ENCODE measurements around the gene FNDC11. TPM values are rescaled to one million over a fixed set of nuclear protein-coding genes. Genes with fewer than 3 reads are reported as not detected.

The FNDC11 gene
- total RNA-seq, 1 experiment from 2014 or later: not detected

GRCh38 chr20:63522091-63522868 lies 31.7 kb upstream of the FNDC11 start:
- intact Hi-C loops (cut with micrococcal nuclease; ENCODE audit: unreplicated experiment): loop anchor here (5.0 kb wide), 1 partner anchor 80 kb away; no protein-coding TSS in a partner anchor
- no TSS peak for BruUV-seq (replicated peaks)
- no peak for TF ChIP-seq CTCF (IDR thresholded peaks at IDR 0.05; ENCODE audit: unreplicated experiment)
- H3K4me3 Mint-ChIP-seq (ENCODE audit: low read depth, unreplicated experiment): peak overlapping the region; percentile 95
- peaks cover 93% of the 10 kb centered on the region for H3K36me3 Mint-ChIP-seq (ENCODE audit: insufficient read depth, unreplicated experiment)
- no peaks in the 10 kb centered on the region for H3K9me3 Mint-ChIP-seq (ENCODE audit: low read depth, unreplicated experiment)
- no peaks in the 10 kb centered on the region for H3K27me3 Mint-ChIP-seq (ENCODE audit: unreplicated experiment)
- H3K4me1 Mint-ChIP-seq (ENCODE audit: low read depth, unreplicated experiment): peaks cover 18% of the 10 kb centered on the region
- DNase-seq: no peak
- peak overlapping the region; percentile 89 for H3K27ac Mint-ChIP-seq (ENCODE audit: unreplicated experiment)
- CTCF ChIA-PET: interaction anchor here (1.0 kb wide), 1 partner anchor 14 kb away, joined by 3 read pairs; no protein-coding TSS in a partner anchor

GRCh38 chr20:63522981-63523611 lies 30.9 kb upstream of the FNDC11 start:
- Mint-ChIP-seq H3K4me1 (ENCODE audit: low read depth, unreplicated experiment) (peaks cover 18% of the 10 kb centered on the region), H3K4me3 (ENCODE audit: low read depth, unreplicated experiment) (peak overlapping the region; percentile 95), H3K36me3 (ENCODE audit: insufficient read depth, unreplicated experiment) (peaks cover 92% of the 10 kb centered on the region), H3K27ac (ENCODE audit: unreplicated experiment) (peak overlapping the region; percentile 89), H3K27me3 (ENCODE audit: unreplicated experiment) (no peaks in the 10 kb centered on the region), H3K9me3 (ENCODE audit: low read depth, unreplicated experiment) (no peaks in the 10 kb centered on the region)
- intact Hi-C loops (cut with micrococcal nuclease; ENCODE audit: unreplicated experiment): loop anchor here (5.0 kb wide), 1 partner anchor 81 kb away; no protein-coding TSS in a partner anchor
- TF ChIP-seq CTCF (IDR thresholded peaks at IDR 0.05; ENCODE audit: unreplicated experiment): no peak
- BruUV-seq (replicated peaks): TSS peak; percentile 1
- DNase-seq: no peak
- CTCF ChIA-PET: interaction anchor here (1.0 kb wide), 1 partner anchor 13 kb away, joined by 3 read pairs; no protein-coding TSS in a partner anchor

- no peak for DNase-seq
- Mint-ChIP-seq H3K36me3 (ENCODE audit: insufficient read depth, unreplicated experiment) (peaks cover 90% of the 10 kb centered on the region), H3K27me3 (ENCODE audit: unreplicated experiment) (no peaks in the 10 kb centered on the region), H3K27ac (ENCODE audit: unreplicated experiment) (peak overlapping the region; percentile 7), H3K9me3 (ENCODE audit: low read depth, unreplicated experiment) (no peaks in the 10 kb centered on the region), H3K4me3 (ENCODE audit: low read depth, unreplicated experiment) (no peak overlapping the region), H3K4me1 (ENCODE audit: low read depth, unreplicated experiment) (peaks cover 18% of the 10 kb centered on the region)
- intact Hi-C loops (cut with micrococcal nuclease; ENCODE audit: unreplicated experiment): no loop called here
- BruUV-seq (replicated peaks): no TSS peak
- CTCF ChIA-PET: interaction anchor here (0.7 kb wide), 1 partner anchor 56 kb away, joined by 3 read pairs; no protein-coding TSS in a partner anchor
- TF ChIP-seq CTCF (IDR thresholded peaks at IDR 0.05; ENCODE audit: unreplicated experiment): no peak
Measured at GRCh38 chr20:63525185-63525584, 28.8 kb upstream of the FNDC11 start.

GRCh38 chr20:63525971-63526370 lies 28.0 kb upstream of the FNDC11 start:
- Mint-ChIP-seq H3K36me3 (ENCODE audit: insufficient read depth, unreplicated experiment) (peaks cover 88% of the 10 kb centered on the region), H3K27ac (ENCODE audit: unreplicated experiment) (peak overlapping the region; percentile 7), H3K4me1 (ENCODE audit: low read depth, unreplicated experiment) (peaks cover 18% of the 10 kb centered on the region), H3K9me3 (ENCODE audit: low read depth, unreplicated experiment) (no peaks in the 10 kb centered on the region), H3K4me3 (ENCODE audit: low read depth, unreplicated experiment) (no peak overlapping the region), H3K27me3 (ENCODE audit: unreplicated experiment) (no peaks in the 10 kb centered on the region)
- intact Hi-C loops (cut with micrococcal nuclease; ENCODE audit: unreplicated experiment): no loop called here
- no peak for DNase-seq
- CTCF ChIA-PET: interaction anchor here (0.7 kb wide), 1 partner anchor 55 kb away, joined by 3 read pairs; no protein-coding TSS in a partner anchor
- TF ChIP-seq CTCF (IDR thresholded peaks at IDR 0.05; ENCODE audit: unreplicated experiment): no peak
- no TSS peak for BruUV-seq (replicated peaks)

All from Calu3 (cell line).